NOMO-1 treated with DMSO at 0.1 percent for 48 hours (cell line): ENCODE results near the gene ADGRE3.
"Not testable (repeated sequence)": the region's sequence is repeated elsewhere in the genome, so short reads cannot be mapped to it uniquely, and the experiment has no call there.

Experiments used
- DNase-seq: peaks from one replicate; lab custom pipeline; 2025; ENCODE audit not compliant: unreplicated experiment; lab: John Stamatoyannopoulos, UW

The ADGRE3 gene

GRCh38 chr19:14611051-14611450 lies 63.6 kb downstream of the ADGRE3 start:
- DNase-seq, result peak; percentile 59

DNA sequence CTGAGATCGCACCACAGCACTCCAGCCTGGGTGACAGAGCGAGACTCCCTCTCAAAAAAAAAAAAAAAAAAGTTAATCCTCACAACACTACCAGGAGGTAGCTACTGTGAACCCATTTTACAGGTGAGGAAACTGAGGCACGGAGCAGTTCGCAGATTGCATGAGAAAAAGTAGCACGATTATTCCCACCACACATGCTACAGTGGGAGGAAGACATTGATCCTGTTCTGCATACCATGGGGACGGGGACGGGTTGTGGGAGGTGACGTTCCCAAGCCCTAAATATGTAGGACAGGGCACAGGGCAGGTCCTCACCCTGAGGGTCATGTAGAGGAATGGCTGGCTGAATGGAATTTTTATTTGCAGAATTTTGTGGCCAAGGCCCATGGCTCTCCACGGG lies 68.0 kb downstream of the ADGRE3 start:
- no peak for DNase-seq

GRCh38 chr19:14603990-14604387 lies 70.7 kb downstream of the ADGRE3 start:
- DNase-seq, result no peak

DNA sequence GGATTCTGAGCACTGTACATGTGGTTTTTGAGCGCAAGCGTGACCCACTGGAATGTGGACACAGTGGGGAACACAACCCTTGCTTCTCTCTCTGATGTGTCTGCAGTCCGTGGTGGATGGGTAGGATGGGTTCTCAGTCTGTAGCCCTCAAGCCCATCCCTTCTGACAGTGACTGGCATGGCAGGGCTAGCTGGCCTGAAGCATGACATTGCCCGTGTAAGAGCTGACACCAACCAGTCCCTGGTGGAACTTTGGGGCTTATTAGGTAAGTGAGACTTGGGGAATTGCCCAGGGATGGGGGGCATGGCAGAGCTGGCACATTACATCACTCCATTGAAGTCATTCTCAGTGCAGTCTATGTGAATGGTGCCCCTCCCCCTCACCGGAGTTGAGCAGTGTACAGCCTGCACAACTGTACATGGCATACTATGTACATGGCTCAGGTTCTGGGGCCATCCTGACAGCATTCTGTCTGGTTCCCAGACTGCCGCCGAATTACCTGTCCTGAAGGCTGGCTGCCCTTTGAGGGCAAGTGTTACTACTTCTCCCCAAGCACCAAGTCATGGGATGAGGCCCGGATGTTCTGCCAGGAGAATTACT lies 75.0 kb downstream of the ADGRE3 start:
- DNase-seq, result no peak

DNA sequence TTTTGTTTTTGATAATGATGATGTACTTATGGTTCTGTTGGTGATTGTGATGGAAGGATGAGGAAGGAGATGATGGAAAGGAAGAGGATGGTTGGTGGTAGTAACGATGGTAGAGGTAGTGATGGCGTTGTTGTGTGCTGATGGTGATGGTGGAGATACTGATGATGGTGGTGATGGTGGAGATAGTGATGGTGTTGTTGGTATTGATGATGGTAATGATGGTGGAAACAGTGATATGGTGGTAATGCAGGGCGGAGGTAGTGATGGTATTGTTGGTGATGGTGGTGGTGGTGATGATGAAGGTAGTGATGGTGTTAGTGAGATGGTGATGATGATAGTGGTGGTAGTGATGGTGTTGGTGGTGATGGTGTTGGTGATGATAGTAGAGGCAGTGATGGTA lies 79.1 kb downstream of the ADGRE3 start:
- no peak for DNase-seq

DNA sequence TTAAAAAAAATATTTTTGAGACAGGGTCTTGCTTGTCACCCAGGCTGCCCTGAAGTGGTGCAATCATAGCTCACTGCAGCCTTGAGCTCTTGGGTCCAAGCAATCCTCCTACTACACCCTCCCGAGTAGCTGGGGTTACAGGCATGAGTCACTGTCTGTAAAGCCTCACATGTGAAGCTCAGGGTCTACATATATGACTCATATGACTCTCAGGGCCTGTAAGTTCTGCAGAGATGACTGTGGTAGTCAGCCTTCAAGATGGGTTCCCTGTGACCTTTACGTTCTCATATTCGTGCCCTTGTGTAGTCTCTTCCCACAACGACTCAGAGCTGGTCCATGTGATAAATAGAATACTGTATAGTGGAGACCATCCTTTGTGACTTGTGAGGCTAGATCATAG lies 85.2 kb downstream of the ADGRE3 start:
- not testable (repeated sequence) for DNase-seq

DNA sequence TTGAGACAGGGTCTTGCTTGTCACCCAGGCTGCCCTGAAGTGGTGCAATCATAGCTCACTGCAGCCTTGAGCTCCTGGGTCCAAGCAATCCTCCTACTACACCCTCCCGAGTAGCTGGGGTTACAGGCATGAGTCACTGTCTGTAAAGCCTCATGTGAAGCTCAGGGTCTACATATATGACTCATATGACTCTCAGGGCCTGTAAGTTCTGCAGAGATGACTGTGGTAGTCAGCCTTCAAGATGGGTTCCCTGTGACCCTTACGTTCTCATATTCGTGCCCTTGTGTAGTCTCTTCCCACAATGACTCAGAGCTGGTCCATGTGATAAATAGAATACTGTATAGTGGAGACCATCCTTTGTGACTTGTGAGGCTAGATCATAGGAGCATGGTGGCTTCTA lies 89.5 kb downstream of the ADGRE3 start:
- peak; percentile 30 for DNase-seq

- not testable (repeated sequence) for DNase-seq
These were observed 90.3 kb downstream of the ADGRE3 start for GRCh38 chr19:14584372-14584771.

- peak; percentile 72 for DNase-seq
These were observed 91.7 kb downstream of the ADGRE3 start, which contains the start of gene CLEC17A for GRCh38 chr19:14582894-14583340. Gene CLEC17A, plus strand, starts transcription at chr19:14583084. Its CDS starts 77 bp downstream, at chr19:14583161.

DNA sequence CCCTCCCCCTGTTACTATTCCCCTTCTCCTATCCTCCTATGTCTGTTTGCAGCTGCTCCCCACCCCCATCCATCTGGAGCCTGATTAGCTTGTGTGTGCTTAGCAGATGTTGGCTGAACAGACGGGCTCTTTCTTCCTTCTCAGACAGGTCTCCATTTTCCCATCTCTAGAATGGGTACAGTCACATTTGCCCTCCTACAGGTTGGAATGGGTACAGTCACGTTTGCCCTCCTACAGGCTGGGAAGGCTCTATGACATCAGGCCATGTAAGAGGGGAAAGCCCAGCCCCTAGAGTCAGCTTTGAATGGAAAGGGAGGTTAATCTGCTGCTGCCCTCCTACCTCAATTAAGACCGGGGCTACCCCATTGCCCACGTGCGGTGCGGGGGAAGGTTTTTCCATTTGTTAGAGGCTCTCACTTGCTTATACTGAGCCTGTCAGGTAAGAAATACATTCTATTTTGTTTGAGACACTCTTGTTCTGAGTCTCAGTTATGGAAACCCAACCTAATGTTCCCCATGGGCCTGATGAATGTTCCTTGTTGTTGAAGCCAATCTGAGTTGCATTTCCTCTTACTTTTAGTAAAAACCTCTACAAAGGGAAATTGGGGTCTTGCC lies 93.9 kb downstream of the ADGRE3 start:
- no peak for DNase-seq

DNA sequence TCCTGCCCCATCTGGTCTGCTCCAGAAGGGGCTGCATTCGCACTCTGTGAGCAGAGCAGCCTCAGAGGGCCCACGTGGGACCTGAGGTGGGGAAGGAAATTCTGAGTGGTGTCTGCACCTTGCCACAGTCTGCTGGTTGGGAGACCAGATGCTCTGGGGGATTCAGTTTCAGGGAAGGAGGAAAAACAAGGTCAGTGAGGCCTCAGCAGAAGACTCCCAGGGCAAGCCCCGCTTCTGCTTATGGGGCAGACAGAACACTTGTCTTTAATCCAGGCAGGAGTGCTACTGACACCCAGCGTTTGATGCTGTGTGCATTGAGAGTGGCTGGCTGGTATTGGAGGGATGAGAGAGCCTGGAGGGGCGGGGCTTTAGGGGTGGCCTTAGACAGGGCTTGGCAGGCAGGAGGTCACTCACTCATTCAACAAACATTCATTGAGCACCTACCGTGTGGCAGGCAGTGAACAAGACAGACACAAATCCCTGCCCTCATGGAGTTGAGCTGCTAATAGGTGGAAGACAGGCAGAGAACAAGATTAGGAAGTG lies 96.7 kb downstream of the ADGRE3 start:
- no peak for DNase-seq

DNA sequence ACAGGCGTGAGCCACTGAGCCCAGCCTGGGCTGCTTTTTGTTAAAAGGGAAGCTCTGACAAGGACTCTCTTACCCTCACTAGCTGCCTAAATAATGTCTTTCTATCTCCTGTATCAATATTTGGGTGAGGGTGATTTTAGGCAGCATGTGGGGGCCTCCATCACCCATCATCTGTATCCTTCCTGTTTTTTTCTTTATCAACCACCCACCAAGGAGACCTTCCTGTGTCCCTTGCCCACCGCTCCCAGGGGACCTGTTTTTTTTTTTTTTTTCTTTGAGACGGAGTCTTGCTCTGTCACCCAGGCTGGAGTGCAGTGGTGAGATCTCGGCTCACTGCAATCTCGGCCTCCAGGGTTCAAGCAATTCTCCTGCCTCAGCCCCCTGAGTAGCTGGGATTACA lies 97.4 kb downstream of the ADGRE3 start:
- DNase-seq, result no peak

- DNase-seq, result no peak
These were observed 98.3 kb downstream of the ADGRE3 start for GRCh38 chr19:14576363-14576762.

DNA sequence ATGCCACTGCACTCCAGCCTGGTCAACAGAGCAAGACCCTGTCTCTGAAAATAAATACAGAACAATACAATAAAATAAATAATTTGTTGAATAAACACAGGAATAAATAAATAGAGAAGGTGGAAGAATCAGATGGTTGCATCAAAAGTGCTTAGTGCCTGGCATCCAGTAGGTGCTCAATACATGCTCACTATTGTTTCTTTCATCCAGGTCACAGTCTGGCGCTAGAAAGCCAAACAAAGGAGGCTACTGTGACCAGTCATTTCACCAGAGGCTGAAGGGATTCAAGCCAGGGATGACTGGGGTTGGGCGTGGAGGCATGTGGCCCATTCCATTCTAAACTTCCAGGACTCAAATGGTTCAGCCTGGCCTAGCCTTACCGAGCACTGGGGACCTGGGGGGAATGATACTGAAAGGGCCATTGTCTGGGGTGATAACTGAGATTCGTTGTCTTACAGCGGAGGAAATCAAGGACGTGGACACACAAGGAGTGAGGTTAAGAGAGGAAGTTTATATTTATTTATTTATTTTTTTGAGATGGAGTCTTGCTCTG lies 99.1 kb downstream of the ADGRE3 start:
- no peak for DNase-seq

DNA sequence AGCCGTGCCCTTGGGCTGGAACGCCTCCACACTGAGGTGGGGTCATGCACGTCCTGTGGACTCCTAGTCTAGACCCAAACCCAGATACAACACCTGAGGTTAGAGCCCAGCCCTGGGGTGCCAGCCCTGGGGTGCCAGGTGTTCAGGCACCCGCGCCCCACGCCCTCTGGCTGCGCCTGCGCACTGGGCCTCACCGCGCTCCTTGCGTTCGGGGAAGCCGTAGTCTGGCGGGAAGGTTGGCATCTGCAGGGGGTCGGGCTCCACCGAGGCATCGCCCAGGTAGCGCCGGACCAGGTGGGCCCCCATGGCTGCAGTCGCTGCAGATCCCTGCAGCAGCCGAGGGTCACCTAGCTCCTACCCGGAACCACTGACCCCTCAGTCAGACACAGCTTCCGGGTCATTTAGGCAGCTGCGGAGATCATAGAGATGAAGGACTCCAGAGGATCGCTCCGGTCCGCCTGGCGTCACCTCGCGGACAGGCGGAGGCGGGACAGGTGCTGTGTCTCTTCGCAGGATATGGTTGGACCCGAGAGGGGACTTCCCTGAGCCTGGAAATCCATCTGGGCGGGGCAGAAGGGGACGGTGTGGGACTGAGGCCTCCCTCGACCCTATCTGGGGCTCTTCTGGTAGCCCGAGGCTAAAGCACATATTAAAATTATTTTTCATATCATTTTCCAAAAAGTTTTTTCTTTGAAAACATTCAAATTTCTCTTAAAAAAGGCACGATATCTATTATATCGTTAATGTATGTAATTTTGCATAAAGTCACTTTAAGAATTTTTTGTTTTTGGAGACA lies 102.8 kb downstream of the ADGRE3 start, which contains the start of gene NDUFB7:
NDUFB7 (minus strand) TSS at position 372 of the 796 bp plus-strand sequence; CDS start at position 306, 66 bp downstream.
- DNase-seq, result peak; percentile 92

DNA sequence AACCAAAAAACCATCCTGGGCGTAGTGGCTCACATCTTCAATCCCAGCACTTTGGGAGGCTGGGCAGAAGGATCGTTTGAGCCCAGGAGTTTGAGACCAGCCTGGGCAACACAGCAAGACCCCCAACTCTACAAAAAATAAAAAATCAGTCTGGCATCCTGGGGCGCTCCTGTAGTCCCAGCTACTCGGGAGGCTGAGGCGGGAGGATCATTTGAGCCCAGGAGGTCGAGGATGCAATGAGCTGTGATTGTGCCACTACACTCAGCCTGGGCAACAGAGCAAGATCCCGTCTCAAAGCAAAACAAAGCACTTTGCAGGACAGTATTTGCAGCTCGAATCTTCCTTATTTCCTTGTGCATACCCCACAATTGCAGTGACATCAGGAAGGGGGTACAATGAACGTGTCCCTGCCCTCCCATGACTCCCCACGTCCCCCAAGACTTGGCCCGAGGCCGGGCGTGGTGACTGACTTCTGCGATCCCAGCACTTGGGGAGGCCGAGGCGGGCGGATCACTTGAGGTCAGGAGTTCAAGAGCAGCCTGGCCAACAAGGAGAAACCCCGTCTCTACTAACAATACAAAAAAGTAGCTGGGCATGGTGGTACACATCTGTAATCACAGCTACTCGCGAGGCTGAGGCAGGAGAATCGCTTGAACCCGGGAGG lies 103.6 kb downstream of the ADGRE3 start:
- no peak for DNase-seq
